Osteoblast (primary cell): ENCODE measurements around the gene MRLN. TPM values are rescaled to one million over a fixed set of nuclear protein-coding genes. Genes with fewer than 3 reads are reported as not detected.

Source experiments
- DNase-seq: peaks from one replicate; pipeline ENCODE4 v3.0.0; 2011; ENCODE audit warnings: low spot score, mixed read lengths; ENCODE audit not compliant: insufficient read length; ENCODE audit errors: missing footprints
- H2AFZ ChIP-seq: 2 replicates; pipeline ENCODE4 v1.6.0; 2011; ENCODE audit warnings: mild to moderate bottlenecking, low read length
- H3K27ac ChIP-seq: 2 replicates; pipeline ENCODE4 v1.5.1; 2011; ENCODE audit warnings: mild to moderate bottlenecking, low read depth, low read length, moderate library complexity
- H3K27me3 ChIP-seq: 2 replicates; pipeline ENCODE4 v1.6.0; 2012; ENCODE audit warnings: mild to moderate bottlenecking, control low read depth, inconsistent platforms, low read length, moderate library complexity; ENCODE audit not compliant: insufficient read depth
- H3K36me3 ChIP-seq: 2 replicates; pipeline ENCODE4 v1.5.1; 2011; ENCODE audit warnings: mild to moderate bottlenecking, low read length, control low read depth, moderate library complexity; ENCODE audit not compliant: insufficient read depth
- H3K4me1 ChIP-seq: 2 replicates; pipeline ENCODE4 v1.5.1; 2011; ENCODE audit warnings: mild to moderate bottlenecking, low read length, control low read depth, moderate library complexity; ENCODE audit not compliant: insufficient read depth
- H3K4me2 ChIP-seq: 2 replicates; pipeline ENCODE4 v1.6.0; 2011; ENCODE audit warnings: mild to moderate bottlenecking, low read length; ENCODE audit not compliant: insufficient read depth
- H3K4me3 ChIP-seq: fragments of 200-600 bp; sonication (generic); 3 replicates; pipeline ENCODE4 v1.5.1; 2012; ENCODE audit warnings: mild to moderate bottlenecking, low read length, inconsistent platforms; ENCODE audit not compliant: insufficient read depth
- H3K79me2 ChIP-seq: 2 replicates; pipeline ENCODE4 v1.6.0; 2012; ENCODE audit warnings: mild to moderate bottlenecking, low read length, control low read depth, inconsistent platforms; ENCODE audit not compliant: insufficient read depth
- H3K9me3 ChIP-seq: 2 replicates; pipeline ENCODE4 v1.5.1; 2011; ENCODE audit warnings: low read depth, low read length, control low read depth
- H4K20me1 ChIP-seq: 2 replicates; pipeline ENCODE4 v1.6.0; 2012; ENCODE audit warnings: mild to moderate bottlenecking, low read length, control low read depth; ENCODE audit not compliant: insufficient read depth
- total RNA-seq: library from RNA; depleted of rRNA; stranded (reverse); fragments of >200 nt; gene quantifications from 2 replicates; pipeline ENCODE4 v1.2.3, GENCODE V29; 2012
- TF ChIP-seq, protein P1 (sequence below): IDR thresholded peaks from 2 replicates; pipeline ENCODE4 v1.5.1; 2011; ENCODE audit warnings: mild to moderate bottlenecking, low read depth, low read length, moderate library complexity; ENCODE audit errors: extremely low read depth

MRLN gene
- total RNA-seq, 1 donor: not detected

DNA sequence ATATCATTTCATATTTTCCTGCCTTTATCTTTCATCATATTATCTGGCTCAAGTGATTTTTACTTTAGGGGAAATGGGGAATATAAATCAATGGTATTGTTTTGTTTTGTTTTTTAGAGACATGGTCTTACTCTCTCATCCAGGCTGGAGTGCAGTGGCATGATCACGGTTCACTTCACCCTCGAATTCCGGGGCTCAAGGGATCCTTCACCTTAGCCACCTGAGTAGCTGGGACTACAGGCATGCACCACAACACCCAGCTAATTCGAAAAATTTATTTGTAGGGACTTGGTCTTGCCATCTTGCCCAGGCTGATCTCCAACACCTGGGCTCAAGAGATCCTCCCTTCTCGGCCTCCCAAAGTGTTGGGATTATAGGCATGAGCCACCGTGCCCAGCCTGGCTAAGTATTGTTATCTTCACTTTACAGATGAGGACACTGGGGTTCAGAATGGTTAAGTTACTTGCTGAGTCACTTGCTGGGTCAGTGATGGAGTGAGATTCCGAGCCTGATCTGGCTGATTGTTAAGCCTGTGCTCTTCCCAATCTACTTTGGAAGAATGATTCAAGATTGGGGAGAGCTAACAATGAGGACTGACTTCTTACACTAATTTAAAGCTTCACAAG is 39.9 kb downstream of the MRLN start:
- Histone ChIP-seq H3K27ac (no peak overlapping the region), H3K4me2 (no peak overlapping the region), H2AFZ (no peak overlapping the region), H4K20me1 (no peaks in the 10 kb centered on the region), H3K27me3 (peaks cover 30% of the 10 kb centered on the region), H3K9me3 (no peaks in the 10 kb centered on the region), H3K4me3 (no peak overlapping the region), H3K79me2 (no peaks in the 10 kb centered on the region), H3K36me3 (no peaks in the 10 kb centered on the region), H3K4me1 (no peaks in the 10 kb centered on the region)
- TF ChIP-seq, protein P1, sequence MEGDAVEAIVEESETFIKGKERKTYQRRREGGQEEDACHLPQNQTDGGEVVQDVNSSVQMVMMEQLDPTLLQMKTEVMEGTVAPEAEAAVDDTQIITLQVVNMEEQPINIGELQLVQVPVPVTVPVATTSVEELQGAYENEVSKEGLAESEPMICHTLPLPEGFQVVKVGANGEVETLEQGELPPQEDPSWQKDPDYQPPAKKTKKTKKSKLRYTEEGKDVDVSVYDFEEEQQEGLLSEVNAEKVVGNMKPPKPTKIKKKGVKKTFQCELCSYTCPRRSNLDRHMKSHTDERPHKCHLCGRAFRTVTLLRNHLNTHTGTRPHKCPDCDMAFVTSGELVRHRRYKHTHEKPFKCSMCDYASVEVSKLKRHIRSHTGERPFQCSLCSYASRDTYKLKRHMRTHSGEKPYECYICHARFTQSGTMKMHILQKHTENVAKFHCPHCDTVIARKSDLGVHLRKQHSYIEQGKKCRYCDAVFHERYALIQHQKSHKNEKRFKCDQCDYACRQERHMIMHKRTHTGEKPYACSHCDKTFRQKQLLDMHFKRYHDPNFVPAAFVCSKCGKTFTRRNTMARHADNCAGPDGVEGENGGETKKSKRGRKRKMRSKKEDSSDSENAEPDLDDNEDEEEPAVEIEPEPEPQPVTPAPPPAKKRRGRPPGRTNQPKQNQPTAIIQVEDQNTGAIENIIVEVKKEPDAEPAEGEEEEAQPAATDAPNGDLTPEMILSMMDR: no peak
- DNase-seq: no peak

DNA sequence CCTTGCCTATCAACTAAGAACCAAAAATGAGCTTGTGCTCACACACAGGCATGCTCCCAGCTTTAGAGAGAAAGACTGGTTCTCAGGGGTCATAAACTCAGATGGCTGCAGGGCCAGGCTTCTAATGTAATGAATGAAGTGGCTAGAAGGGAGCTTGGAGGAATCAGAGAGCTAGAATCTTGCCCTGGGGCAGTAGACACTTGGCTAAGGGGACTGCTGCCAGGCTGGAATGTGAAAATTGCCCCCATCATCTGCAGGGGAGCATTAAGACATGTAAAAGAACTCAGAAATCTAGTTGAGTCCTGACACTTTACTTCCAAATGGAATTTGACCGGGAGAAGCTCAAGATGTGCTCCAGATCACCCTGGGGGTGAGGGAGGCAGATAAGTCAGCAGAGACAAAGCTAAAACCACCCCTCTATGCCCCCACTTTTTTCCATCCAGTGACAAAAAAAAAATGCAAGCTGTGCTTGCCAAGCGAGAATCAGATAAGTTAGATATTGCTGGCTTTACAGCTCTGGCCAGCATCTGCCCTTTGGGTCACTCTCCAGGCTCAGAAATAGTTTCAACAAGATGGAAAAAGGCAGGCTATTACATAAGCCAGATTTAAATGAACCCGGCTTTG is 41.3 kb downstream of the MRLN start:
- peaks cover 36% of the 10 kb centered on the region for H3K27me3 ChIP-seq

DNA sequence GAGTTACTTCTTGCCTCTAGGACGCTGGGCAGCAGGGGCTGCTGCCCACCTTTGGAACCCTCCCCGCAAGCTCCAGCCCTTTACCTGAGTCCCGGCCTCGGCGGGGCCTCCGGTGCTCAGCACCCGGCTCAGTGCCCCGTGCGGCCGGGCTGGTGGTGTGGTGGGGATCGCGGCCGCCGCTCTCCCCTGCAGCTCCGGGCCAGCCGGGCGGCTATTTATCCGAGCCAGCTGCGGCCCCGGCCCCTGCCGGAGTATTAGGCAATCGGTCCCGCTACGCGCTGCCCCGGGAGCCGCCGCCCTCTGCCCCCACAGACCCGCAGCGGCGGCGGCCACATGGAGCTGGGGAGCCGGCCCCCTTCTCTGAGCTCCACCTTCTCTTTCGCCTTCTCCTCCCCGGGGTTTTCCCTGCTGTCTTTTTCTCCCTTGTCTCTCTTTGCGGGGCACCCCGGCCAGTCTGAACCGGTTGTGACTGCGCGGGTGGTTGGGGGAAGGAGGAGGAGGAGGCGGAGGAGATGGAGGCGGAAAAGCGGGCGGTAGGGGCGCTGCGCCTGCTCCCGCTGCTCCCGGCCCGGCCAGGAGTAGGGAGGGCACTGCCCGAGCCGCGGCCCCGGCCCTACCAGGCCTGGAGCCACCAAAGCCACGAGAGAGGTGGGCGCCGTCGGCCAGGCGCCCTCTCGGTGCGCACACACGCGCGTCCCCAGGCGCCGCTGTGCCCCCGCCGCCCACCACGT is 43.7 kb downstream of the MRLN start, which contains the start of gene SLC16A9:
SLC16A9 (minus strand) TSS at position 456 of the 731 bp plus-strand sequence. CDS start 25,559 bp downstream, outside the sequence.
- Histone ChIP-seq H4K20me1 (no peaks in the 10 kb centered on the region), H3K4me3 (peak within 1 kb of the TSS; percentile 71), H3K9me3 (no peaks in the 10 kb centered on the region), H3K27ac (no peak within 1 kb of the TSS), H3K27me3 (peaks cover 31% of the 10 kb centered on the region), H3K4me2 (peak within 1 kb of the TSS; percentile 80), H3K36me3 (no peaks in the 10 kb centered on the region), H3K79me2 (no peaks in the 10 kb centered on the region), H2AFZ (peak within 1 kb of the TSS; percentile 67), H3K4me1 (no peaks in the 10 kb centered on the region)
- TF ChIP-seq, protein P1: peak; percentile 7
- peak; percentile 94 for DNase-seq

More for the DNA sequence above, 41.3 kb downstream of the MRLN start:
- Histone ChIP-seq H3K4me2 (no peak overlapping the region), H4K20me1 (no peaks in the 10 kb centered on the region), H3K9me3 (no peaks in the 10 kb centered on the region), H3K4me1 (no peaks in the 10 kb centered on the region), H3K4me3 (no peak overlapping the region), H2AFZ (no peak overlapping the region), H3K27ac (no peak overlapping the region), H3K36me3 (no peaks in the 10 kb centered on the region), H3K79me2 (no peaks in the 10 kb centered on the region)
- no peak for DNase-seq
- TF ChIP-seq, protein P1: no peak
